ENCODE results near the gene SYCP3.
"Not testable (repeated sequence)": the region's sequence is repeated elsewhere in the genome, so short reads cannot be mapped to it uniquely, and the experiment has no call there.

DNA sequence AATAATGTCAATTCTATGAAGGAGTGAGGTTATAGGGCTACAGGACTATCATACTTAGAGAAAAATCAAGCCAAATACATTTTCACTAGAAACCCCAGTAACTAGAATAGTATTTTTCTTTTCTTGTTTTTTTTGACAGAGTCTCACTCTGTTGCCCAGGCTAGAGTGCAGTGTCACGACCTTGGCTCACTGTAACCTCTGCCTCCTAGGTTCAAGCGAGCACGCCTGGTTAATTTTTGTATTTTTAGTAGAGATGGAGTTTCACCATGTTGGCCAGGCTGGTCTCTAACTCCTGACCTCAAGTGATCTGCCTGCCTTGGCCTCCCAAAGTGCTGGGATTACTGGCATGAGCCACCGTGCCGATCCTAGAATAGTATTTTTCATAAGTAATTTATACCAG lies 4.8 kb downstream of the SYCP3 start:
- TF ChIP-seq, protein P1, sequence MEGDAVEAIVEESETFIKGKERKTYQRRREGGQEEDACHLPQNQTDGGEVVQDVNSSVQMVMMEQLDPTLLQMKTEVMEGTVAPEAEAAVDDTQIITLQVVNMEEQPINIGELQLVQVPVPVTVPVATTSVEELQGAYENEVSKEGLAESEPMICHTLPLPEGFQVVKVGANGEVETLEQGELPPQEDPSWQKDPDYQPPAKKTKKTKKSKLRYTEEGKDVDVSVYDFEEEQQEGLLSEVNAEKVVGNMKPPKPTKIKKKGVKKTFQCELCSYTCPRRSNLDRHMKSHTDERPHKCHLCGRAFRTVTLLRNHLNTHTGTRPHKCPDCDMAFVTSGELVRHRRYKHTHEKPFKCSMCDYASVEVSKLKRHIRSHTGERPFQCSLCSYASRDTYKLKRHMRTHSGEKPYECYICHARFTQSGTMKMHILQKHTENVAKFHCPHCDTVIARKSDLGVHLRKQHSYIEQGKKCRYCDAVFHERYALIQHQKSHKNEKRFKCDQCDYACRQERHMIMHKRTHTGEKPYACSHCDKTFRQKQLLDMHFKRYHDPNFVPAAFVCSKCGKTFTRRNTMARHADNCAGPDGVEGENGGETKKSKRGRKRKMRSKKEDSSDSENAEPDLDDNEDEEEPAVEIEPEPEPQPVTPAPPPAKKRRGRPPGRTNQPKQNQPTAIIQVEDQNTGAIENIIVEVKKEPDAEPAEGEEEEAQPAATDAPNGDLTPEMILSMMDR (IDR thresholded peaks at IDR 0.05): not testable (repeated sequence)
- not testable (repeated sequence) for TF ChIP-seq POLR2A (IDR thresholded peaks at IDR 0.05)
